Neural crest cell (in vitro differentiated cells): ENCODE results near the gene XRCC6. TPM values are rescaled to one million over a fixed set of nuclear protein-coding genes. Genes with fewer than 3 reads are reported as not detected.

Experiments used
- DNase-seq: peaks from one replicate; pipeline ENCODE4 v3.0.0; 2021; ENCODE audit warnings: low read depth, mixed read lengths, low spot score
- H3K27ac Mint-ChIP-seq: one replicate; pipeline ENCODE4 v1.8.0; 2021; ENCODE audit warnings: mild to moderate bottlenecking, mixed read lengths; ENCODE audit not compliant: unreplicated experiment
- H3K27me3 Mint-ChIP-seq: 2 replicates; pipeline ENCODE4 v1.8.0; 2021; ENCODE audit warnings: low read depth, mild to moderate bottlenecking, mixed read lengths
- H3K36me3 Mint-ChIP-seq: 2 replicates; pipeline ENCODE4 v1.8.0; 2021; ENCODE audit warnings: low read depth, mild to moderate bottlenecking, mixed read lengths
- H3K4me1 Mint-ChIP-seq: 2 replicates; pipeline ENCODE4 v1.8.0; 2021; ENCODE audit warnings: mixed read lengths
- H3K4me3 Mint-ChIP-seq: one replicate; pipeline ENCODE4 v1.8.0; 2021; ENCODE audit warnings: mild to moderate bottlenecking, mixed read lengths
- H3K9me3 Mint-ChIP-seq: 2 replicates; pipeline ENCODE4 v1.8.0; 2021; ENCODE audit warnings: mixed read lengths
- CTCF ChIP-seq: fragments of 200-600 bp; sonication (generic); conservative IDR thresholded peaks from 2 replicates; pipeline ENCODE4 v1.5.0; 2021; ENCODE audit warnings: antibody characterized with exemption, mild to moderate bottlenecking
- total RNA-seq: library from RNA; stranded (reverse); gene quantifications from 2 replicates; pipeline ENCODE4 v1.2.1, GENCODE V29; 2021

XRCC6 gene
- total RNA-seq, 1 donor from 2014 or later, result 427 TPM

GRCh38 chr22:41612603-41613306 is 8.3 kb upstream of the XRCC6 start:
- Mint-ChIP-seq H3K9me3 (no peaks in the 10 kb centered on the region), H3K4me1 (no peaks in the 10 kb centered on the region), H3K4me3 (no peak overlapping the region), H3K36me3 (no peaks in the 10 kb centered on the region), H3K27ac (no peak overlapping the region), H3K27me3 (no peaks in the 10 kb centered on the region)
- TF ChIP-seq CTCF, result no peak
- no peak for DNase-seq

GRCh38 chr22:41613456-41613855 is 7.6 kb upstream of the XRCC6 start:
- H3K27ac Mint-ChIP-seq, result no peak overlapping the region
- H3K4me1 Mint-ChIP-seq, result no peaks in the 10 kb centered on the region
- DNase-seq, result no peak
- no peaks in the 10 kb centered on the region for H3K27me3 Mint-ChIP-seq
- no peak overlapping the region for H3K4me3 Mint-ChIP-seq
- H3K36me3 Mint-ChIP-seq, result no peaks in the 10 kb centered on the region
- H3K9me3 Mint-ChIP-seq, result no peaks in the 10 kb centered on the region
- no peak for TF ChIP-seq CTCF

- H3K9me3 Mint-ChIP-seq, result no peaks in the 10 kb centered on the region
- peak; percentile 17 for TF ChIP-seq CTCF
- H3K4me3 Mint-ChIP-seq, result peak overlapping the region; percentile 99
- H3K27me3 Mint-ChIP-seq, result no peaks in the 10 kb centered on the region
- H3K4me1 Mint-ChIP-seq, result peaks cover 27% of the 10 kb centered on the region
- H3K27ac Mint-ChIP-seq, result peak overlapping the region; percentile 84
- peaks cover 14% of the 10 kb centered on the region for H3K36me3 Mint-ChIP-seq
- peak; percentile 24 for DNase-seq
These were observed 1.0 kb upstream of the XRCC6 start for GRCh38 chr22:41619979-41620588.

GRCh38 chr22:41620589-41621098 is 451 bp upstream of the XRCC6 start, which contains the start of gene DESI1:
TSS of gene DESI1 (minus strand) at chr22:41621043. CDS start at chr22:41620839, 204 bp downstream.
- Mint-ChIP-seq H3K27ac (peak within 1 kb of the TSS; percentile 99), H3K27me3 (no peaks in the 10 kb centered on the region), H3K4me3 (peak within 1 kb of the TSS; percentile 99), H3K36me3 (peaks cover 18% of the 10 kb centered on the region), H3K4me1 (peaks cover 27% of the 10 kb centered on the region), H3K9me3 (no peaks in the 10 kb centered on the region)
- no peak for DNase-seq
- TF ChIP-seq CTCF, result no peak

GRCh38 chr22:41621911-41622179 is 750 bp downstream of the XRCC6 start:
- no peaks in the 10 kb centered on the region for H3K27me3 Mint-ChIP-seq
- H3K4me1 Mint-ChIP-seq, result peaks cover 27% of the 10 kb centered on the region
- no peak for DNase-seq
- peak overlapping the region; percentile 99 for H3K4me3 Mint-ChIP-seq
- peak overlapping the region; percentile 99 for H3K27ac Mint-ChIP-seq
- H3K9me3 Mint-ChIP-seq, result no peaks in the 10 kb centered on the region
- H3K36me3 Mint-ChIP-seq, result peaks cover 19% of the 10 kb centered on the region
- no peak for TF ChIP-seq CTCF
